RWPE2 (cell line): Measurements from ENCODE around the gene C1QTNF8.

Experiments
- ATAC-seq: fragments of 200-7000 bp; cut with Tn5 transposase; 3 replicates; pipeline ENCODE4 v1.9.1; 2021; ENCODE audit warnings: low read depth
- DNase-seq: peaks from one replicate; pipeline ENCODE4 v3.0.0-alpha.2; 2020; ENCODE audit warnings: low spot score
- H3K27ac ChIP-seq: fragments of 450-650 bp; 2 replicates; pipeline ENCODE4 v1.5.1; 2017; ENCODE audit warnings: mild to moderate bottlenecking; ENCODE audit not compliant: poor library complexity, severe bottlenecking
- H3K27me3 ChIP-seq: fragments of 250-450 bp; sonication (Bioruptor Pico); 2 replicates; pipeline ENCODE4 v1.5.1; 2021; ENCODE audit warnings: mild to moderate bottlenecking, moderate library complexity; ENCODE audit not compliant: insufficient read depth, poor library complexity, severe bottlenecking
- H3K36me3 ChIP-seq: fragments of 250-450 bp; sonication (Bioruptor Pico); 2 replicates; pipeline ENCODE4 v1.5.1; 2020; ENCODE audit warnings: low read depth, mild to moderate bottlenecking, moderate library complexity
- H3K4me1 ChIP-seq: fragments of 250-450 bp; sonication (Bioruptor Pico); 2 replicates; pipeline ENCODE4 v1.5.1; 2021; ENCODE audit warnings: mild to moderate bottlenecking, moderate library complexity; ENCODE audit not compliant: insufficient read depth, poor library complexity, severe bottlenecking
- H3K4me3 ChIP-seq: fragments of 250-450 bp; sonication (Bioruptor Pico); 2 replicates; pipeline ENCODE4 v1.5.1; 2021; ENCODE audit warnings: mild to moderate bottlenecking, moderate library complexity; ENCODE audit not compliant: severe bottlenecking
- H3K9me3 ChIP-seq: fragments of 250-450 bp; sonication (Bioruptor Pico); 2 replicates; pipeline ENCODE4 v1.5.1; 2021; ENCODE audit warnings: mild to moderate bottlenecking, moderate library complexity; ENCODE audit not compliant: severe bottlenecking
- CTCF ChIP-seq: fragments of 450-650 bp; IDR thresholded peaks from one replicate; pipeline ENCODE4 v1.5.1; 2017; ENCODE audit warnings: mild to moderate bottlenecking, moderate library complexity; ENCODE audit not compliant: poor library complexity, severe bottlenecking

Gene C1QTNF8

GRCh38 chr16:1105888-1106620 is 10.0 kb upstream of the C1QTNF8 start:
- TF ChIP-seq CTCF, result peak; percentile 63
- DNase-seq, result no peak

GRCh38 chr16:1103636-1103980 is 7.6 kb upstream of the C1QTNF8 start:
- no peak for DNase-seq
- no peak for TF ChIP-seq CTCF
- no peaks in the 10 kb centered on the region for H3K36me3 ChIP-seq
- no peak for ATAC-seq
- no peak overlapping the region for H3K27ac ChIP-seq
- peaks cover 21% of the 10 kb centered on the region for H3K27me3 ChIP-seq
- no peak overlapping the region for H3K4me3 ChIP-seq
- H3K4me1 ChIP-seq, result no peaks in the 10 kb centered on the region
- H3K9me3 ChIP-seq, result no peaks in the 10 kb centered on the region

More at GRCh38 chr16:1105888-1106620, 10.0 kb upstream of the C1QTNF8 start:
- ATAC-seq, result peak; percentile 70
- Histone ChIP-seq H3K9me3 (no peaks in the 10 kb centered on the region), H3K4me1 (no peaks in the 10 kb centered on the region), H3K36me3 (no peaks in the 10 kb centered on the region), H3K27ac (no peak overlapping the region), H3K27me3 (peaks cover 42% of the 10 kb centered on the region), H3K4me3 (no peak overlapping the region)

DNA sequence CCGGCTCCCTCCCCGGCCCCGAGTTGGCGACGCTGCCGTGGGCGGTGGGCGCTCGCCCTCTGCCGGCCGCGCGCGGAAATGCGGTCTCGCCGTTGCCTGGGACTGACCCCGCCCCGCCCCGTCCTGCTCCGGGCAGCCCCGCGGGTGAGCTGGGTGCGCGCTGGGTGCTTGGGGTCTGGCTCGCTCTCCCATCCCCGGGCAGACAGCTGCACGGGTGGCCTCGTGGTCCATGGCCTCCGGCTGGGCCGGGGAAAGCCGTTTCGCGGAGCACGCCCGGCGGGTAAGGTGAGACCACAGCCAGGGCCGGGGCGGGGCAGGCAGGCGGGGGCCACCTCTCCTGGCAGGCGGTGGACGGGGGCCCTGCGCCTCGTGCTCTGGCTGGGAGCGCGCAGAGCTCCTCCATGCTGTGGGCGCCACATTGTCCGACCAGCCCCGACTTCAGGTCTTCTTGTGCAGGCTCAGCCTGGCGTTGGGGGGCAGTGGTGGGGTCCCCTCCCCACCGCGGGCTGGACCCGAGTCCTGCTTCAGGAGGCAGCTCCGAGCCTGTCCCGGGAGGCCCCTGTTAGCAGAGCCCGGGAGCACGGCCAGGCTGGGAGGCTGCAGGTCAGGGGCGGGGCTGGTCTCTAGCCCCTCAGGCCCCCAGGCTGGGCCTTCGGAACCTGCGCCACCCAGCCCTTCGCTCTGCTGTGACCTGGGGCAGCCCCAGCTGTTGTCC is 7.0 kb upstream of the C1QTNF8 start:
- DNase-seq, result no peak
- peak; percentile 55 for ATAC-seq
- peak; percentile 57 for TF ChIP-seq CTCF
- peaks cover 16% of the 10 kb centered on the region for H3K27me3 ChIP-seq
- H3K4me3 ChIP-seq, result no peak overlapping the region
- no peaks in the 10 kb centered on the region for H3K36me3 ChIP-seq
- H3K9me3 ChIP-seq, result no peaks in the 10 kb centered on the region
- H3K27ac ChIP-seq, result no peak overlapping the region
- no peaks in the 10 kb centered on the region for H3K4me1 ChIP-seq

GRCh38 chr16:1102333-1102700 is 6.3 kb upstream of the C1QTNF8 start:
- peaks cover 8% of the 10 kb centered on the region for H3K27me3 ChIP-seq
- H3K36me3 ChIP-seq, result no peaks in the 10 kb centered on the region
- H3K4me1 ChIP-seq, result no peaks in the 10 kb centered on the region
- ATAC-seq, result no peak
- no peaks in the 10 kb centered on the region for H3K9me3 ChIP-seq
- no peak for DNase-seq
- H3K27ac ChIP-seq, result no peak overlapping the region
- H3K4me3 ChIP-seq, result no peak overlapping the region
- TF ChIP-seq CTCF, result no peak
